ENCODE results near the gene SCRN1. TPM values are rescaled to one million over a fixed set of nuclear protein-coding genes. Genes with fewer than 3 reads are reported as not detected.
"Not testable (repeated sequence)": the region's sequence is repeated elsewhere in the genome, so short reads cannot be mapped to it uniquely, and the experiment has no call there.

The SCRN1 gene
- polyA plus RNA-seq, 4 donors = 60.9 to 66.2 (median 61.8) TPM

DNA sequence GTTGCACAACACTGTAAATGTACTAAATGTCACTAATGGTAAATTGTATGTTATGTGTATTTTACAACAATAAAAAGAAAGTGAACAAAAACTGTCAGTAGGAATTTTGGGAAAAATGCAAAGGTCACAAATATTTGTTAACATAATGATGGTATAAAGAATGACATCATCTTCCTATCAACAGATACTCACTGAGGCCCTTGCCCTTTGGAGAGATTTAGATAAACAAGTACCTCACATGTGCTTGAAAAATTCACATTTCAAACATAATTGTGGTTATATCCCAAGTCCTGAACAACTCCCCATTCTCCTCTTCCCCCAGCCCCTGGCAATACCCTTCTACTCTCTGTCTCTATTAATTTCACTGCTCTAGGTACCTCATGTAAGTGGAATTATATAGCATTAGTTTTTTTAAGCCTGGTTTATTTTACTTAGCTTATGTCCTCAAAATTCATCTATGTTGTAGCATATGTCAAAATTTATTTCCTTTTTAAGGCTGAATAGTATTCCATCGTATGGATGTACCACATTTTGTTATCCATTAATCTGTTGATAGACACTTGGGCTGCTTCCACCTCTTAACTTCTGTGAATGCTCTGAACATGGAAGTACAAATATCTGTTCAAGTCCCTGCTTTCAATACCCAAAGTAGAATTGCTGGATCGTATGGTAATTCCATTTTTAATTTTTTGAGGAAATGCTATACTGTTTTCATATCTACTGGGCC, 92.8 kb downstream of the SCRN1 start:
- no peak for DNase-seq (ENCODE audit: low read depth in 4 of 4, low spot score in 2 of 4)

DNA sequence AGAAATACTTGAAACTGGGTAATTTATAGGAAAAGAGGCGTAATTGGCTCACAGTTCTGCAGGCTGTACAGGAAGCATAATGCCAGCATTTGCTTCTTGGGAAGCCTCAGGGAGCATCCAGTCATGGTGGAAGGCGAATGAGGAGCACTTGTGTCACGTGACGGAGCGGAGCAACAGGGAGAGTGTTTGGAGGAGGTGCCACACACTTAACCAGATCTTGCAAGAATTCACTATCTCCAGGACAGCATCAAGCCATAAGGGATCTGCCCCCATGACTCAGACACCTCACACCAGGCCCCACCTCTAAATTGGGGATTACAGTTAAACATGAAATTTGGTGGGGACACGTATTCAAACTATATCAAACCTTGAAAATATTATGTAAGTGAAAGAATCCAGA, 94.0 kb downstream of the SCRN1 start:
- DNase-seq (ENCODE audit: low read depth in 4 of 4, low spot score in 2 of 4) = no peak

DNA sequence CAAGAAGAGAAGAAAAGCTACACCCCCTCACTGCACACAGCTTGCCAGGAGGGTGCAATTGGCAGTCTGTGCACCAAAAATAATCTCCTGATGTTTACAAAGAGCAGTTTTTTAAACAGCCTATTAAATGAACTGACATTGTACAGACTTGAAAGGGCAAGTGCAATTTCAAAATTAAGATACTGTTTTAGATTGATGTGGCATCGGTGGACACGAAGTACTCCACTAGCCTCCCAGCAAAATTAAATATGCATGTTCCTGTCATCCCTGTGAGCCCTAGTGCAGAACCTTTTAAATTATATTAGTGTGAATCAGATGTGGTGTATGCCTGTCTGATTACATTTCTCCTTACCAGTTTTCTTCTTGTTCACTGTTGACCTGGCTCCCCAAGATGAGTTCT, 95.3 kb downstream of the SCRN1 start:
- no peak for DNase-seq (ENCODE audit: low read depth in 4 of 4, low spot score in 2 of 4)

DNA sequence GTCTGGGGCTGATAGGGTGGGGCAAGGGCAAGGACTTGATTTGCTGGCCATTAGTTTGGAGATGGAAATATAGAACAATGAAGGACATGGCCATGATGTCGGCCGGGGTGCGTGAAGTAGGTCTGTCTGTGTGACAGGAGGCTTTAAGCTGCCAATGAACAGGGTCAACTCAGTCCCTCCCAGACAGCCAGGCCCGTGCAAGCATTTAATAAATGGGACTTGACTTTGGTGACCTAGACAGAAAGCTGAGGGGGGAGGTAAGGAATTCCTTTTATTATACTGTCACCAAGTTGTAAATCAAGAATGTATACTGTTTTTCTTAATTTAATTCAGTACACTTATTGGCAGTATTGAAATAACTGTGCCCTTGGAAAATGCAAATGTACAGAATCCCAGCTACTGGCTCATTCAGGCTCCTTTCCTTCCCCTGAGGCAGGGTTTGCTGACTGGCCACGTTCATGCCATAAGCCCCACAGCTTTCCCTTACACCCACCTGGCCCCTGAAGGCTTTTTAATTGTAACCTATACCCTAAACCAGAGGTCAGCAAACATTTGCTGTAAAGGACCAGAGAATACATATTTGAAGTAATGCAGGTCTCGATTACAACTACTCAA, 96.1 kb downstream of the SCRN1 start:
- no peak for DNase-seq (ENCODE audit: low read depth in 4 of 4, low spot score in 2 of 4)

DNA sequence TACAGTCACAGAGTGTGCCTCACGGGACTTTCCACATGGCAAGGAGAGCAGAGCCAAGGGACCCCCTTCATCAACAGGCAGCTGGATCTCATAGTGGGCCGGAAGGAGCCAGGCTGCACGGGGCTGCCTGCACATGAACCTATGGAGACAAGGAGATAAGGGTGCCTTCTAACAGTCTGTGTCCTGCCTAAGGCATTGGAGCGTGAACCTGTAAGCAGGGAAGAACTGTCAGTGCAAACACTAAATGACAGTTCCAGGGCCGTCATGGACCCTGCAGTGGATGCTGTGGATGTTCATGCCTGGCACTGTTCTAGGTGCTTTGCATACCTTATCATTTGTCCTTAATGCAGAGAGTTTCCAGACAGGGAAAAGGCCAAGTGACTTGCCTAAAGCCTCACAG, 97.4 kb downstream of the SCRN1 start:
- DNase-seq (ENCODE audit: low read depth in 4 of 4, low spot score in 2 of 4) = no peak

DNA sequence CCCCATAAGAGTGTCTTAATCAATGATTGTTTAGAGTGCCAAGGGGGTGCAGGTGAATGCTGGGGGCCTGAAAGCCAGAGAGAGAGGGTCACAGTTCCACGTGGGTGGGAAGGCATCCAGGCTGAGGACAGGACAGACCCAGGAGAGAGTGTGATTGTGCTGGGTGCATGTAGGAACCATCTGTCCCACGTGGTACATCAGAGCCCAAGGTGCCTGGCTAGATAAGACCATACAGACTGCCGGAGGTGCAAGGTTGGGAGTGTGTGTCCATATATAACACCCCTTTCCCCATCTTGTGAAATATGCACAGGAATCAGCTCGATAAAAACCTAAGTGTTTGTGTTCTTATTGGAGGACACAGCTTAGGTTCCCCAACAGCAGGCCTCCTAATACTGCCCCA, 97.8 kb downstream of the SCRN1 start:
- DNase-seq (ENCODE audit: low read depth in 4 of 4, low spot score in 2 of 4) = no peak

DNA sequence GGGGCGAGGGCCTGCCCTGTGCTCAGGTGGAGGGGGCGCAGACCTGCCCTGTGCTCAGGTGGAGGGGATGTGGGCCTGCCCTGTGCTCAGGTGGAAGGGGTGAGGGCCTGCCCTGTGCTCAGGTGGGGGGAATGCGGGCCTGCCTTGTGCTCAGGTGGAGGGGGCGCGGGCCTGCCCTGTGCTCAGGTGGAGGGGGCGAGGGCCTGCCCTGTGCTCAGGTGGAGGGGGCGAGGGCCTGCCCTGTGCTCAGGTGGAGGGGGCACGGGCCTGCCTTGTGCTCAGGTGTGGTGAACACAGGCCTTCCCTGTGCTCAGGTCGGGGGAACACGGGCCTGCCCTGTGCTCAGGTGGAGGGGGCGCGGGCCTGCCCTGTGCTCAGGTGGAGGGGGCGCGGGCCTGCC, 98.8 kb downstream of the SCRN1 start:
- DNase-seq (ENCODE audit: low read depth in 4 of 4, low spot score in 2 of 4) = not testable (repeated sequence)

DNA sequence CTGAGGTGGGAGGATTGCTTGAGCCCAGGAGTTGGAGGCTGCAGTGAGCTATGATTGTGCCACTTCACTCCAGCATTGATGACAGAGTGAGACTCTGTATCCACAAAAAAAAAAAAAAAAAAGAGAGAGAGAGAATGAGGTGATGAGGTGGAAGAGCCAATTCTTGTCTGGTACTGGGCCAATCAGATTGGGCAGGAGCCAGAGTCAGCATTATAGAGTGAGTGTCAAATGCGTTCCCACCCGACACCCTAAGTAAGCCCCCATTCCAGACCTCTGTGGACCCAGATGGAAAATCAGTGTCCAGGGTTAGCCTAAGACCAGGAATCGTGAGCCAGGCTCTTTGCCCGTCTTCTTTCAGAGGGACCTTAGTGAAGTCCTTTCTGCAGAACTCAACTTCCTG, 99.3 kb downstream of the SCRN1 start:
- DNase-seq (ENCODE audit: low read depth in 4 of 4, low spot score in 2 of 4) = no peak

DNA sequence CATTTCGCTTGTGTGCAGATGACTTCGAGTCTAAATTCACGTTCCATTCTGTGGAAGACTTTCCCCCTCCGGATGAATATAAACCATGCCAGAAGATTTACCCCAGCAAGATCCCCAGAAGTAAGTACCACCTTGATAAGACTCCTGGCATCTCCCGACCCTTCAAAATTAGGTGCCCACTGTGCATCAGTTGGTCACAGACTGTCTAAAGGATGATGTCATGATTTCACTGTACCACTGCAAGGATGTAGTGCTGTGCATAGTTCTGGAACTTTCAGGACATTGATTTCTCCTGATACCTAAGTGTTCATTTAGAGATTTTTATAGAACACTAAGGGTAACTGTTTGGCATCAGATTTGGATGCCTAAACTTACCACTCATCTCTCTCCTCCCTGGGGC, 100.3 kb downstream of the SCRN1 start:
- no peak for DNase-seq (ENCODE audit: low read depth in 4 of 4, low spot score in 2 of 4)

DNA sequence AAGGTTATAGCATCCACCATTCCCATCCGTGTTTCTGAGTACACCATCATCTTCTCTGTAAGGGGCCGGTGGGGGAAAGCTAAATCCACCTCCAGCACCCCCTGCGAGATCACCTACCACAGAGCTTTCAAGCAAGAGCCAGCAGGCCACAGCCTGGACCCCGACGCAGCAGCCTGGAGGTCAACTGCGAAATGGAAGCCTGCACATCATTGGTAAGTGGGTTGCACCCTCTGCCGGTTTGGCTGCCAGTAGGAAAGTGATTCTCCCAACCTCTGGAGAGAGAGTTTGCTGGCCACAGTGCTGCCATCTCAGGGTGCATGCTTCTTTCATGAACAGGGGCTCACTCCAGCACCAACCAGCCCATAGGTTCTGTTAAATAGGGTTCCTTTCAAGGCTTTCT, 101.6 kb downstream of the SCRN1 start:
- no peak for DNase-seq (ENCODE audit: low read depth in 4 of 4, low spot score in 2 of 4)

DNA sequence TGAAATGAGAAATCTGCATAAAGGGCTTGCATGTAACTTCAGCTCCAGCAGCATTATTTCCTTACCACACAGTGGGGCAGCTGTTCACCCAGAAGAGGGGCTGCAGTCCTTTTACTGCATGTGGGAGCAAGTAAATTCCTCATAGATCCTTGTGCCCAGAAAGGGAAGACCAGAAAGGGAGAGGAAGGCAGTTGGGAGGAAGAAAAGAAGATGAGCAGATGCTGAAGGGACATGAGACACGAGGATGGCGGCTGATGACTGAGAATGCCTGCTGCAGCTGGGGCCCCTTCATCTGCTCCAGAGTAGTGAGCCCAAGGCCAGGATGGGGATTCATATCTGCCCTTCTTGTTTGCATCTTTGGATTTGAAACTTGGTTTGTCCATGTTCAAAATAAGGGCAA, 102.8 kb downstream of the SCRN1 start:
- no peak for DNase-seq (ENCODE audit: low read depth in 4 of 4, low spot score in 2 of 4)

DNA sequence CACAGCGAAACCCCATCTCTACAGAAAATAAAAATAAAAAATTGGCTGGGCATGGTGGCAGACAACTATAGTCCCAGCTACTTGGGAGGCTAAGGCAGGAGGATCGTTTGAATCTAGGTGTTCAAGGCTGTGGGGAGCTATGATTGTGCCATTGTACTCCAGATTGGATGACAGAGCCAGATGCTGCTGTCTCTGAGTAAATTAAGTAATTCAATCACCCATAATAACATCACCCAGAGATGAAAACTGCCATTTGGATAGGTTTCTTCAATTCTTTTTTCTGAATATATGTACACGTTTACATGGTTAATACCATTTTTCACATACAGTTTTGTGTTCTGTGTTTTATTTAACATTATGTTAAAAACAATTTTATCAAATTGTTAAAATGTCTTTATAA, 104.0 kb downstream of the SCRN1 start:
- DNase-seq (ENCODE audit: low read depth in 4 of 4, low spot score in 2 of 4) = no peak

DNA sequence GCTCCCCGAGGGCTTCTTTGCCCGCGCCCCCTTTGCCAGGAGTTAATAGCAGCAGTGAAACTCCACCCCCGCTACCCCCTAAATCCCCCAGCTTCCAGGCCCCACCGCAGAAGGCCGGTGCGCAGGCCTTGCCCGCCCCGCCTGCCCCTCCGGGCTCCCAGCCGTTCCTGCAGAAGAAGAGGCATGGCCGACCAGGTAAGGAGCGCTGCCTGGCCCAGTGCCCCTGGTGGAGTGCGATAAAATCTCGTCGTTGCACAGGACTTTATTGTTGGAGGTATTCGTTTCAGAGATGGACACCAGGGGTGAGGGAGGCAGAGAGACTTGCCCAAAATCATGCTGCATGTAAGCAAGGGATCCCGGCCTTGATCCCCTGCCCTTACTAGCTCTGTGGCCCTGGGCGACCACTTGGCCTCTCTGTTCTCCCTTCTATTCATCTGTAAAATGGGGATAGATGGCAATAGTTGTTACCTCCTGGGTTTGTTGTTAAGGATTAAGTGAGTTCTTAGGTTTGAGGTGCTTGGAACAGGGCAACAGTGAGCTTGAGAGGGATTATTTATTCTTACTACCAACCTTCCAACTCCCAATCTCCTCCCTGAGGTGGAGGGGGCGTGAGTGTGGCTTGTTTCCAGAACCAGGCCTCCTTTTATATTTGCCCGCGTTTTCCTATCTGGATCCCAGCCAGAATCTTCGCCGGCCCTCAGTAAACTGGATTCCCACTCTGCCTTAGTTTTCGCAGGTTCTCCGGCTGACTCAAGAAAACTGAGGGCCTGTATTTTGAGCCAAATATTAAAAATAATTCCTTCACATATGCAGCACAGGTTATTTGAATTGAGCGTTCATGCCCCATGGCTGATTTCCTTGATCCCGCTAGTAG, 105.0 kb downstream of the SCRN1 start:
- DNase-seq (ENCODE audit: low read depth in 4 of 4, low spot score in 2 of 4) = no peak

DNA sequence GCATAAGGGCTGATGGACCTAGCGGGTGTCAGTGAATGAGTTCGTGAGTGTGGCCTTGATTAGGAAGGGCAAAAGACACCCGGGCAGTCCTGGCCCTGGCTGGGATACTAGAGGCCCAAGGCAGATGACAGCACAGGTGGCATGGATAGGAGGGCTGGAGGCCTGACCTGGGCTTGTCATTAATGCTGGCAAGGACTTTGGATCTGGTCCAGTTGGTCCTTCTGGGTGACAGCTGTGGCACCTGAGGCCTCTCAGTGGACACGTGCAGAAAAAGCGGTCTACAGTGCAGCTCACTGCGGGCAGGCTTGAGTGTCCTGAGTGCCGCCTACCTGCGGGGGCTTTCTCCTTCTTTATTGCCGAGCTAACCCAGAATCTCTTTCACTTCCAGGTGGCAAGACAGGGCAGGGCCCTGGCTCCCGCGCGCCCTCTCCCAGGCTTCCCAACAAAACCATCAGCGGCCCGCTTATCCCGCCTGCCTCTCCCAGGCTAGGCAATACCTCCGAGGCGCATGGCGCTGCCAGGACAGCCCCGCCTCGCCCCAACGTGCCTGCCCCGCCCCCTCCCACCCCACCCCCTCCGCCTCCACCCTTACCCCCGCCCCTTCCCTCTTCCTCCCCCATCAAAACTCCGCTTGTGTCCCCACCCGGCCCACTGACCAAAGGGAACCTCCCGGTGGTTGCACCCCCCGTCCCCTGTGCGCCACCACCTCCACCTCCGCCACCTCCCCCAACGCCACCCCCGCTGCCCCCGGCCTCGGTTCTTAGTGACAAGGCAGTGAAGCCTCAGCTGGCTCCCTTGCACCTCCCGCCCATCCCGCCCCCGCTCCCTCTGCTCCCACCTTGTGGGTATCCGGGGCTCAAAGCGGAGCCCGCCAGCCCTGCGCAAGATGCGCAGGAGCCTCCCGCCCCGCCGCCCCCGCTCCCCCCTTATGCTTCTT, 105.9 kb downstream of the SCRN1 start:
- DNase-seq (ENCODE audit: low read depth in 4 of 4, low spot score in 2 of 4) = no peak

DNA sequence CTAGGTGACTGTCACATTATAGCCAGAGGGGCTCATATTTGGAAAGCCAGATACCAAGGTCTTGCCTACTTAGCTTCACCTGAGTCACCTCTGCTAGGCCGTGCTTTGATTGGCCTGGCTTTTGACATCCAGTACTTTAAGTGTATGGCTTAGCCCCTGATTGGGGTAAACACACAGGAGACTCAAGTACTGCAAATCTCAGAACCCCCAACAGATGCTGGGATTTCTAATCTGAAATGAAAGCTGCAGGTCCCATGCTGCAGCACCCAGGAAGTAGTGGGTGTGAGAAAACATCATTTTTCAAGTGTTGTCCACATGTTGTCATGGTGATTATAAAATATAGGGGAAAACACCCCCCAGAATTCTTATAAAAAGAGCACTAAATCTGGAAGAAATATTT, 107.1 kb downstream of the SCRN1 start:
- DNase-seq (ENCODE audit: low read depth in 4 of 4, low spot score in 2 of 4) = no peak

DNA sequence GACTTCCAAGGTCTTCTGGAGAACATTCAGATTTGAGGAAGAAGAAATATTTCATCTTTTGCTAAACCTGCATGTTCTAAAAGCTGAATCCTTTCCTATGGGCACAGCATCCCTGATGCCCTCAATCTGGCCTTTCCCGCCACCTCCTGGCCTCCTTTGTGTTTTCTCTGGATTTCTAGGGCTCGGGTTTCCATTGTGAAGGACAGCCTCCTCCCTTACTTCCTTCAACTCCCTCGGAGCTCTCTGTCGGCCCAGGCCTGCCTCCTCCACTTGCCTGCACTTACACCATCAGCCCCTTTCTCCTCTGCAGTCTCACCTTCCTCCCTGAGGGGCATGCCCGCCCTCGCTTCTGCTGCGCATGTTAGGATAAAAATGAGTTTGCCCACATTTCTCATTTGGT, 107.9 kb downstream of the SCRN1 start:
- no peak for DNase-seq (ENCODE audit: low read depth in 4 of 4, low spot score in 2 of 4)

DNA sequence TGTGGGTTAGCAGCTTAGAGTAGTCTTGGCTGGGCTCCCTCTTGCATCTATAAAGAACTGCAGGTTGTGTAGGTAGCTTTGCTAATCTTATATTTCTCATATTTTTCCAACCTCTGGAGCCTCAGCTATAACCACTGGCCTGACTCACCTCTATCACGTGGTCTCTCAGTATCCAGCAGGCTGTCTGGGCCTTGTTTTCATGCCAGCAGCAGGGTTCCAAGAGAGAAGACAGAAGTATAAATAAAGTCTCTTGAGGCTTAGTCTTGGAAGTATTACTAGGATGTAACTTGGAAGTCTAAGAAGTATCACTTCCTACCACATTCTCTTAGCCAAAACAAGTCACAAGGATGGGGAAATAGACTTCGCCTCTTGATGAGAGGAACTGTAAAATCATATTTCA, 110.0 kb downstream of the SCRN1 start:
- DNase-seq (ENCODE audit: low read depth in 4 of 4, low spot score in 2 of 4) = no peak

DNA sequence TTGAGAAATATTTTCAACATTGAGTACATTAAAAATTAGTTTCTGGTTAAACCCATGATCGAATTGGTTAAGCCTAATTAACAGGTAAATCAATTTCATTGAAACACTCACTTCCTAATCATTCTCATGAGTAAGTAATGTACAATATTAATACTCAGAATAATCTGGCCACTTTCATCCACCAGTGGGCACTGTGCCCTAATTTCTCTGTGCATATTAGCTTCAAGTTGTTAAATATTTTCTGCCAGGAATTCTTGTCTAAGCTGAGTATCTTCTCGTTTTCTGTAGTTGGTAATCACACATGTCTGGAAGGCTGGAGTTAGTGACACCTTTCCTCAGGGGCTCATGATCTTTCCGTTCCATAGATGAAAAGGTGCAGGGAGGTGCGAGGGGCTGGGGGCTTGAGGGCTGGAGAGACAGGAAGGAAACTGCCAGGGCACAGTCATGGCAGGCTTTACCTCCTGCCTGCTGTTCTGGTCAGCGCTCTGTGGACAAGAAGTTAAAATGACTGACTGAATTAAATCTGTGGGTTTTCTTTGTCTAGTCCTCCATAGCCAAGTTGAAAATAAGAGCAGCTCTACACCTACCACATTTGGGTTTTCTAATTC, 111.4 kb downstream of the SCRN1 start:
- no peak for DNase-seq (ENCODE audit: low read depth in 4 of 4, low spot score in 2 of 4)

DNA sequence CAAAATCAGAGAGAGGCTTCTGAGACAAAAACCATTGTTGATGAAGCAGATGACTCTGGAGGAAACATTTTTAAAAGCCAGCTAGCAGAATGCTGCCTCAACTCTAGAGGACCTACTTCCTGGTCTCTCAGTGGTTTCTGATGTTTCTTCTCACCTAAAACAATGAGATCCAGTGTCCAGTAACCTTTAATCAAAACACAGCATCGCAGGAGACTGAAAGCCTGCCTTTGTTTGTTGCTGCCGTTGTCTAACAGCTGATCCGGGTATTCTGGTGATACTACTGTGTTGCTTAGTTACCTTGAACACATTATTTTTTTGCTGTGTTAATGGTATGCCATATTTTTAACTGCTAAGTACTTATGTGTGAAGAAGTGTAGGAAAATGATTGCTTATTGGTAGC, 112.4 kb downstream of the SCRN1 start:
- DNase-seq (ENCODE audit: low read depth in 4 of 4, low spot score in 2 of 4) = no peak

DNA sequence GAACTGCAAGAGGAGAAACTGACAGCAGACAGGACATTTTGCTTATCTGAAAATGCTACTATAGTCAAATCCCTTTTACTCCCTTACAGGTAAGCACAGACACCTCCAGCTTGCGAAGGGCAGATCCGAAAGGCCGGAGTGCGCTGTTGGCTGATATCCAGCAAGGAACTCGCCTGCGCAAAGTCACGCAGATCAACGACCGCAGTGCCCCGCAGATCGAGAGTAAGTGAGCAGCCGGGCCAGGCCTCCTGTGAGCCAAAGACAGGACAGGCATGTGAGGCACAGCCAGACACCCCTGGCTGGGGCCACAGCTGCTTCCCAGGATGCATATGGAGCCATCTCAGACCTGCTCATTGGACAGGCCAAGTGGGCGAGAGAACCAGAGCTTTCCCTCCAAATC, 113.9 kb downstream of the SCRN1 start:
- no peak for DNase-seq (ENCODE audit: low read depth in 4 of 4, low spot score in 2 of 4)

Measured in left renal cortex interstitium (tissue), 4 donors.